CD4-positive, alpha-beta T cell treated with Interleukin-6 for 4 hours (primary cell): ENCODE results near the gene ANKRD22.

Source experiments
- DNase-seq: peaks from one replicate; pipeline ENCODE4 v3.0.0-alpha.2; 2020; ENCODE audit warnings: mixed read lengths

ANKRD22 gene

DNA sequence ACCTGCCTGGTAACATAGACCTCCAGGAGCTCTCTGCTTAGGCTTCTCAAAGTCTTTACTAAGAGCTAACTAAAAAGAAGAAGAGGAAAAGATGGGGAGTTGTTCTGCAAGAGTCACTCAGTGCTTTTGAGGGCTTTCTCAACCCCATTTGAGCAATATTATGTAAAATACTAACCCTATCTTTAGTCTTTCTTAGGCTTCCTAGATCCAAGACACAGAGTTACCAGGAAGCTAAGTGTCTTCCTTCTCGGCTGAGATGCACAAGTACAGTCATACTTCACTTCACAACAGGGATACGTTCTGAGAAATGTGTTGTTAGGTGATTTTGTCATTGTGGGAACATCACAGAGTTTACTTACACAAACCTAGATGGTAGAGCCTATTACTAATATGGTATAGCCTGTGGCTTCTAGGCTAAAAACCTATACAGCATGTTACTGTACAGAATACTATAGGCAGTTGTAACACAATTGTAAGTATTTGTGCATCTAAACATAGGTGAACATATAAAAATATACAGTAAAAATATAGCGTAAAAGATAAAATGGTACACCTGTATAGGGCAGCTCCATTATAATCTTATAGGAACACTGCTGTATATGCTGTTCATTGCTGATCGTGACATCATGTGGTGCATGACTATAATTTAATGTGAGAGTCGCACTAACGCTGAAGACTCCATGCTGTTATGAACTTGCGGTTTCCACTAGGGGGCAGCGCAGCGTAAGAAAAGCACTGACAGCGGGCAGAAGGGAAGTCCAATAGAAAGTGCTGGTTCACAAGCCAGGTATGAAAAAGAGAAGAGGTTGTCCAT lies 16.3 kb downstream of the ANKRD22 start:
- DNase-seq: peak; percentile 92

DNA sequence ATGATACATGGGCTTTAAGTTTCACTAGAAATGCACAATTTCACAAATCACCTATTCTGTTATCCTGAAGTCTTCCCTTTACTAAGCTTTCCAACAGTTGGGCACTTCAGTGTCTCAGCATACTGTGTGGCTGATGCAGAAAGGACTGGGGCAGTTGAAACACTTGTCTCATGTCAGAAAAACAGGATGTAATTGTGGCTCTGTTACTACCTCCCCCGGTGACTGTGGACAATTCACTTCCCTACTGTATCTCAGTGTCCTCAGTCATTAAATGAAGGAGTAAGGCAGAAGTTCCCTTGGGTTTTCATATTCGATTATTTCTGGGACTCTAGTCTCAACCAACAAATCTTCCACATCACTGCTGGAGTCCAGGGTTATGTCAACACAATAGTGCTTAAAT lies 17.9 kb downstream of the ANKRD22 start:
- peak; percentile 20 for DNase-seq

DNA sequence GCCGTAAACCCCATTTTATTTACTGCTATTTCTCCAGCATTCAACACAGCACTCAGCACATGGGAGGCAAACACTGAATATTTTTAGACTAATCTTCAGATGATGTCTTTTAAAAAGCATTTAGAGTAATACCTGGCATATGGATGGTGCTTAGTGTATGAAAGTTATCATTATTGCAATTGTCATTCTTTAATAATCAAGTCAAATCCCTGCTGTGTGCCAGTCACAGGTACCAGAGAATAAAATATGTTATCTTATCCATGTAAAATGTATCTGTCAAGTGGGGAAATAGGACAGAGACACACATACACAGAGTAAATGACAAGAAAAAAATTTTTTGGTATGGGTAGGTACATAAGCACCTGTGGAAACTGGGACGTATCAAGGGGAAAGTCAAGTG lies 18.5 kb downstream of the ANKRD22 start:
- no peak for DNase-seq

DNA sequence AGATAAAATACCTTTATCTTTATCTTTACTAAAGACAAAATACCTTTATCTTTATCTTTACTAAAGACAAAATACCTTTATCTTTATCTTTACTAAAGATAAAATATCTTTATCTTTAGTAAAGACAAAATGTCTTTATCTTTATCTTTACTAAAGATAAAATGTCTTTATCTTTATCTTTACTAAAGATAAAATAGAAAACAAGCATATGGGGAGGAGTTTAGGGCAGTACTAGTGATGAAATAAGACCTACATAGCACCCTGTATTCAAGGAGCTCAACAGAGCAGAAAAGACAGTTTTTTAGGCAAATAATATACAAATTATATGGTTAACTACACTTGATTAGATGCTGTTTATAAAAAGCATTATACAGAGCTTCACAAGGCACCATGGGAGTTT lies 19.3 kb downstream of the ANKRD22 start:
- no peak for DNase-seq

DNA sequence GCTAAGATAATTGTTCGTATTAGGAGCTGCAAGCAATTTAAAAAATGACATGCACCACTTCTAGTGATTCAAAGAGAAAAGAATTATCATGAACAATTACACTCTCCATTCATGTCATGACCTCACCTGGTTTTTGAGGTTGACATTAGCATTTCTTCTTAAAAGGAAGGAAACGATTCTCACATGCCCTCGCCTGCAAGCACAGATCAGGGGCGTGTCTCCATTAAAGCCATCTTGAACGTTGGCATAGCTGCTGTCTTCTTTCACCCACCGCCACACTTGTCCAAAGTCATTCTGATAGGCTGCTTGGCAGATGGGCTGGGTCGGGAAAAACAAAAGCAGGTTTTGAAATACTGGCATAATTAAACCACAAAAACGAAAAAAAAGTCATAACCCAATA lies 19.9 kb downstream of the ANKRD22 start:
- DNase-seq: peak; percentile 60

DNA sequence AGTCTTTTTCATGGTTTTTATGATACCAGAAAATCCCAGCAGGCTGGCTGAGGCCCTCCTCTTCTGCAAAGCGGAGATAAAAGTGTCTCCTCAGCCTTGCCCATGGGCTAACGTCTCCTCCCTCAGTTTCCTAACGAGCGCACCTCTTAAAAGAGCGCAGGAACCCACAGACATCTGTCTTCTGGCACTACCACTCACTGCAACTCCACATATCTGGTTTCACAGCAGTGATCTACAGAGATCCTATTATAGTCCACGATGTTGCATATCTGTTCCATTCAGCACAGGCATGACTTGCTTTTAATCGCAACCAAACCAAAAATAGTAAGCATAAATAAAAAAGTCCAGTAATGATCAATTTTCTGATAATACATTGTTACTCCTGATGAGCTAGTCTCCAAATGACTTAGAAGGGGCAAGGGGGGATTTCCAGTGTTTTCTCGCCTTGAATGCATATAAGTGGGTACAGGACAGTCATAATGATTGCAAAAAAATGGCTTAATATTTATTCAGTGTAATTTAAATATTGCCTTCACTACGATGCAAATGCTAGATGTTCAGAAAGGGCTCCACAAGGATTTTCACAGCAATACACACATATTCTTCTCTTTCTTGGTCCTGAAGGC lies 20.9 kb downstream of the ANKRD22 start:
- DNase-seq: no peak

- DNase-seq: no peak
These were observed 23.3 kb downstream of the ANKRD22 start for GRCh38 chr10:88828310-88828709.

DNA sequence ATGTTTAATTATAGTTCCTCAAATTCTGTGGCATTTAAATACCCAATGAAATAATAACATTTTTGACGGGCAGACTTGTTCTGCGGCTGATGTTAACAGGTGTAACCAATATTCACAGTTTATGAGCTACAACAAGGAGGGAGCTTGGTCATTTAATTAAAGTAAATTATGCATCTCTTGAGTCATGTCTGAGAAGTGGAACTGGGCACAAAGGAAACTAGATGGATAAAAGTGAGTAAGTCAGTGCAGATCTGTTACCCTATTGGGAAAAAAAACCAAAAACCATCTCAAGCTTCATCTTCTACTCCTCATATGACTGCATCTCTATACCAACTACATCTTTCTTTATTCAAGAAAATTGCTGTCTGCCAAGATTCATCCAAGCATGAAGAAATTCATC lies 24.0 kb downstream of the ANKRD22 start:
- DNase-seq: no peak

- DNase-seq: peak; percentile 26
These were observed 25.3 kb downstream of the ANKRD22 start for GRCh38 chr10:88826388-88826787.

DNA sequence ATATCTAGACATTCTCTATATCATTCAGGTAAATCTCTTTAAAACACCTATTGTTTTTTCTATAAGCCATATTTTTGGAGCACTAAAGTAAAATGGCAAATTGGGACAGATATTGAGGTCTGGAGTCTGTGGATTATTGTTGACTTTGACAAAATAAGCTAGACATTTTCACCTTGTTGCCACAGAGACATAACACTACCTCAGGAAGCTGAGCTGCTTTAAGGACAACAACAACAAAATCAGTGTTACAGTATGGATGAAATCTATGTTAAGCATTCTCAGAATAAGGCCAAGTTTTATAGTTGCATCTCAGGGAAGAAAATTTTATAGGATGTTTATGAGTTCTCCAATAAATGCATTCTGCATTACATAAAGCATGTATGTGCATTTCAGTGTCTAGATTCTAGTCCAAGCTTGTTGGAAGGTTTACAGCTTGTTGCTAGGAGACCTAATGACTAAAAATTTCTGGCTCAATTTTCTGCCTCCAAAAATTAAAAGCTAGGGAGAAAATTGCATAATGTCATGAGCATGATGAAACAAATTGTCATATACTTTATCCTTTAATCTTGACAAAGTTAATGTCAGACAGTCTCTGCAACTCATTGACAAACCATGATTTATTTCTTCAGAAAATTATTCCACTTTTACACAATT lies 30.8 kb downstream of the ANKRD22 start:
- no peak for DNase-seq

DNA sequence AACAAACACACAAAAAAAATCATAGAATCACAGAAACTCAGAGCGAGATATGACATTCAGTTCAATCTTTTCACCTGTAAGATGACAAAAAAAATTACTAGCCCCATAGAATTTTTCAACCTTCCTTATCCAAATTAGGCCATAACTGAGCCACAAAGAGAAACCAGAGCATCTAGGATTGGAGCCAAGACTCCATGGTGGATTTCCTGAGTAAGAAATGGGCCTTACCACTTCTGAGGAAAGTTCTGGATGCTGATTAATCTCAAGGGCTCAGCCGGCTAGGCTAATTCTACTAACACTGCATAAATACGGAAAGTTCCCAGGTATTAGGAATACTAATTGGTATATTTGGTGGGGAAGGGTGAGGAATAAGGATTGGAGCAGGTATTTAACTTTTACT lies 32.4 kb downstream of the ANKRD22 start:
- no peak for DNase-seq

DNA sequence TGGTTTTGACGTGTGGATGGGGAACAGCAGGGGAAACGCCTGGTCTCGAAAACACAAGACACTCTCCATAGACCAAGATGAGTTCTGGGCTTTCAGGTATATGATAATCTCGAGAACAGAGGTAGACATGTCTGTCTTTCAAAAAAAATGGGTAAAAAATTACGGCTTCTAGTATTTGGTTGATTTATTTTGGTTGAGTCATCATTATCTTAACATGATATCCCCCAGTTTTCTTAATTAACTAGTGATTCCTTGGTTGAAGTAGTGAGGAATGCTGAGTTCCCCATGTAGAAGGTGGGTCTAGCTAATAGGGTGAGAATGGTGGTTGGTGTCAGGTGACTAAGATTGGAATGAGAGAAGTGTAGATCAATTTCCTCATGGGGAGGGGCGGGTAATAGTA lies 38.4 kb downstream of the ANKRD22 start:
- no peak for DNase-seq

DNA sequence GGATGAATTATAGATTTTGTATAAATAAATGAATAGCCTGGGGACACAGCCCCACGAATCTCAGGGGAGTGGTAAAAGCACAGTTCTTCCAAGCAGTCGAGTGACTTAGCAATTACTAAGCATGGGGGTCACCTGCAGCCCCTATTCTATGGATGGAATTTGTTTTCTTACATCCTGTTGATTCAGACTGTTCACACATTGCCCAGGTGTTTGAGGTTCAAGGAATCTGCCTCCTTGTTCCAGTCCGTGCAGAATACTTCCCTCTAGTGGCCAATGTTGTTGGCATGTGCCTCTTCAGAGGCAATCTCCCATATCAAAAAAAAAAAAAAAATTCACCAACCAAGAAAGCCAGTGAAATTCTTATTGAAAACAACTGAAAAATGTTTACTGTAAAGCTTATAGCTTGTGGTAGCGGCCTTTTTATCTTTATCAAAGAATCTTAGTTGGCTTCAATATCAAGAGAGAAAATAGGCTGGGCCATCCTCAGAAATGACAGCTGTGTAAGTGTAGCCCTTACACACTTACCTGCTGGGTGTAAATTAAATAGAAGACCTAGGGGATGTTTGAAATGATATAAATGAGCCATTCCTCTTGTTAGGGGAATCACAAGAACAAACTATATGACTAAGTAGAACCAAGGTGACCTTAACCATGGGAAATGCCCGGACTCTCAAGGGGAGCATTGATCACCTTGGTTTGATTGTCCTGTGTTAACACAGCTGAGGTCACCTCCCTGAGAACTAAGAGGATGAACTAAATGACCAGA lies 41.3 kb downstream of the ANKRD22 start:
- DNase-seq: peak; percentile 51

DNA sequence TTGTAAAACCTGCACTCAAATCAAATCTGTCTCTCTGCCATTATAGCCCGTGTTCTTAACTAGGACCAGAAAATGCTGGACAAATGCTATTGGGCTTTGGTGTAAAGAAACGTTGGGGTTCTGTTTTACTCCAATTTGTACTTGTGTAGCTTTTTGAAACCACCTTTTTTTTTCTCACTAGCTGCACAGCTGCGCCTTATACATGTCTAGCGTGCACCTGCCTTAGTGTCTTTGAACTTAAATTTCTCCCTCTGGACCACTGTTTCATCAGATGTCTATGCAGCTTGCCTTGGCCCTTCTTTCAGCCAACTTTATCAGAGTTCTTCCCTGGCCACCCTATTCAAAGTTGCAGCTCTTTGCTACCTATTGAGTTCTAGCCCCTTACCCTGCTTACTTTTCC lies 42.0 kb downstream of the ANKRD22 start:
- no peak for DNase-seq

DNA sequence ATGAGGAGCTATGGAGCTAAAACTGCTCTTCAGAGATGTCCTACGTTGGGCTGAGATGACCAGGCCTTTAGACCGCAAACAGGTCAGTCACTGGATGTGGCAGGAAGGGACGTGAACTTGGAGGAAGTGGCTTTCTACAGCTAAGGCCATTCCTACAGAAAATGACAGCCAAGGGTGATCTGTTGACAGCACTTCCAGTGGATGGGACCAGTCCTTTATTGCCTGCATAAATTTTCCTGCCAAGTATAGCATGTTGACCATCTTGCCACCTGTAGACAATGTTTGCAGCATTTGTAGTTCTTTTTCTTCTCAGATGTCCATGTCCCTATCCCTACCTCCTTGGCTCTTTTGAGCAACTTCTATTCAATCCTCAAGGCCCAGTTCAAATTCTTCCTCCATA lies 45.7 kb downstream of the ANKRD22 start:
- no peak for DNase-seq

DNA sequence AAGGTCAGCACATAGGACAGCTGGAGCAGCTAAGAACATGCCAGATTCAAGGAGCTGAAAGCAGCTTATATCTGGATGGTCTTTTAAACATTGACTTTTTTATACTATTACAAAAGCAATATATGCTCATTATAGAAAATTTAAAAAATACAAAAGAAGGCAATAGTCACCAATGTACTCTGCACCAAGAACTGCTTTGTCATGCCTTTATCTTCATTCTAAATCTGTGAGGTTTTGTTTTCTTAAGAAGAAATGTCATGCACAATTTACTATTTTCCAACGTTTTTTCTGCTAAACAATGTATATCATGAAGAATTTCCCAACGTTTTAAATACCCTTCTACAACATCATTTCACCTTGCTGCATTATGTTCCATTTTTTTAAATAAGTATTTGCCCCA lies 46.3 kb downstream of the ANKRD22 start:
- DNase-seq: no peak

- DNase-seq: no peak
These were observed 47.4 kb downstream of the ANKRD22 start for GRCh38 chr10:88804083-88804812.

GRCh38 chr10:88803641-88804040 lies 48.0 kb downstream of the ANKRD22 start:
- no peak for DNase-seq

GRCh38 chr10:88802523-88803285 lies 48.9 kb downstream of the ANKRD22 start, which contains the start of gene LIPM:
Gene LIPM, plus strand, starts transcription at chr10:88802730. Its CDS starts 167 bp downstream, at chr10:88802897.
- DNase-seq: no peak

DNA sequence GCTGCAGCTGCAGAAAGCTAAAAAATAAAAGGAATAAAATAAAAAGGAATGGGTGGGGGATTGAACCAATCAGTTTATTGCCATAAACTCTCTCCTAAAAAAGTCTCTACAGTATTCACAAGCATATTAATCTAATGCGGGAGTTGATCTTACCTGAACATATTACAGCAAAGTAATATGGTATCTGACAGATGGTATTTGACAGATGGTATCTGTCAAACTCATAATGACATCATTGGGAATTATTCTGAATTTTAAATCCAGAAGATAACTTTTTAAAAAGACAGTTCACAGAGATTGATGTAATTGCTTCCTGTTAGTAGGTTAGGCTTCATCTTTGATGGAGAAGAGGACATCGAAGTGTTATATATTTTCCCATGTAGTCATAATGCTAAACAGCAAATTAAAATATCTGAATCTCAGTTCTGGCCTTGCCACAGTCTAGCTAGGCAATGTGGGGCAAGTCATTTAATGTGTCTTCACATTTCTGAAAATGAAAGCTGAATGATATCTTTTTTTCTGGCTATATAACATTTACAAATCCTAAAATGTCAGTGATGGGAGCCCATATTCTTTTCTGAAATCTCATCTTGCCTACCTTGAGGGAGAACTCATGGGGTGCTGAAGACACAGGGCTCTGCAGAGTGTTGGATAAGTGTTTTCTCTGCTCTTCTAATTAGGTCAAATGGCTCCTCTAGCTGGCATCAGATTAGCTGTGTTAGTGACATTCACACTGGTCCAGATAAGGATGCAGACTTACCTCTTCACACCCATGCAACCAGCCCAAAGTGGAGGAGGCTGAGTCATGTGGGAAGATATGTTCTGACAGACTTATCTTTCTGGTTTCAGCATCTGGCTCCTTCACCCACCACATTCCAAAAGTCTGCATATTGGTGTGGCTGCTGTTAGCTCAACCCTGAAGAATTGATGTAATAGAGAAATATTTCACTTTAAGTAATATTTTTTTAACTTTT lies 51.2 kb downstream of the ANKRD22 start:
- DNase-seq: no peak
